ENCODE results near the gene PGLYRP3.

PGLYRP3 gene, protein sequence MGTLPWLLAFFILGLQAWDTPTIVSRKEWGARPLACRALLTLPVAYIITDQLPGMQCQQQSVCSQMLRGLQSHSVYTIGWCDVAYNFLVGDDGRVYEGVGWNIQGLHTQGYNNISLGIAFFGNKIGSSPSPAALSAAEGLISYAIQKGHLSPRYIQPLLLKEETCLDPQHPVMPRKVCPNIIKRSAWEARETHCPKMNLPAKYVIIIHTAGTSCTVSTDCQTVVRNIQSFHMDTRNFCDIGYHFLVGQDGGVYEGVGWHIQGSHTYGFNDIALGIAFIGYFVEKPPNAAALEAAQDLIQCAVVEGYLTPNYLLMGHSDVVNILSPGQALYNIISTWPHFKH

DNA sequence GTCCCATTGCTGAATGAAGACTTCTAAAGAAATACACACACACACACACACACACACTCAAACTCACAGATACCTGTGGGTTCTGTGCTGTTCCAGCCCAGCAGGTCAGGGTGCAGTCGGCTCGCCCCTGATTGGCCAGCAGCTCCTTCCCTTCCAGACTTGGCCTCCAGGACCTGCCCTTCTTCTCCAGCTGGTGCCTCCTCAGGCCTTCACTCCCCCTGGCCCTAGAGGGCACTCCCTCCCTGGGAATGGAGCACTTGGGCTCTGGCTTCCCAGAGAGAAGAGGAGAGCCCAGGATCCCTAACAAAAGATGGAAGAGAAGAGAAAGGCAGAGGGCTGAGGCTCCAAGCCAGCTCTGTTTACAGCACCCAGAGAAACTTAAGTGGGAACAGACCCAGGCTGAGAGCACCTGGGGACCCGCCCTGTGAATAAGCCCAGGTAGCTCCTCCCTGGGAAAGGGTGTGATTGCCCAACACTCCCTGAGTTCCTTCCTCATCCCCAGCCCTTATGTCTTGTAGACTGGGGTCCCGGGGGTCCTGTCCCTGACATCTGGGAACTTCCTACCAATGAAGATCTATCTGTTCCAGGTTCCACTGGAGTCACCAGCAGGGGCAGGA is at the start of gene PGLYRP3:
Gene PGLYRP3 (minus strand): TSS at position 383 of the 617 bp plus-strand sequence. CDS start 2,287 bp downstream, outside the sequence.
- DNase-seq (ENCODE audit: low read depth): no peak

GRCh38 chr1:153362187-153362775 is 49.5 kb upstream of the PGLYRP3 start:
- no peak for DNase-seq (ENCODE audit: low read depth)

- no peak for DNase-seq (ENCODE audit: low read depth)
Measured at GRCh38 chr1:153361480-153362109, 48.8 kb upstream of the PGLYRP3 start.

DNA sequence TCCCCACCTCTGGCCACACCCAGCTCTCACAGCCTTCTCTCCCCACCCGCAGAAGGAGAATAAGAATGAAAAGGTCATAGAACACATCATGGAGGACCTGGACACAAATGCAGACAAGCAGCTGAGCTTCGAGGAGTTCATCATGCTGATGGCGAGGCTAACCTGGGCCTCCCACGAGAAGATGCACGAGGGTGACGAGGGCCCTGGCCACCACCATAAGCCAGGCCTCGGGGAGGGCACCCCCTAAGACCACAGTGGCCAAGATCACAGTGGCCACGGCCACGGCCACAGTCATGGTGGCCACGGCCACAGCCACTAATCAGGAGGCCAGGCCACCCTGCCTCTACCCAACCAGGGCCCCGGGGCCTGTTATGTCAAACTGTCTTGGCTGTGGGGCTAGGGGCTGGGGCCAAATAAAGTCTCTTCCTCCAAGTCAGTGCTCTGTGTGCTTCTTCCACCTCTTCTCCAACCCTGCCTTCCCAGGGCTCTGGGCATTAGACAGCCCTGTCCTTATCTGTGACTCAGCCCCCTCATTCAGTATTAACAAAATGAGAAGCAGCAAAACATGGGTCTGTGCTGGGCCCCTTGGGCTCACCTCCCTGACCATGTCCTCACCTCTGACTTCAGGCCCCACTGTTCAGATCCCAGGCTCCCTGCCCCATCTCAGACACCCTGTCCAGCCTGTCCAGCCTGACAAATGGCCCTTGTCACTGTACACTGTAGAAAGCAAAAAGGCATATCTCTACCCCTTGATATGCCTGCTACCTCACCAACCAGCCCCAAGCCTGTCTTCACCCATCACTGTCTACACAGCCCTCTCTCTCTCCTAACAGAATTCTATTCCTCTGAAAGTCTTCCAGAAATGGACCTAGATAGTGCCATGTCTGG is 48.1 kb upstream of the PGLYRP3 start:
- no peak for DNase-seq (ENCODE audit: low read depth)

GRCh38 chr1:153360190-153360589 is 47.4 kb upstream of the PGLYRP3 start:
- DNase-seq (ENCODE audit: low read depth): no peak

DNA sequence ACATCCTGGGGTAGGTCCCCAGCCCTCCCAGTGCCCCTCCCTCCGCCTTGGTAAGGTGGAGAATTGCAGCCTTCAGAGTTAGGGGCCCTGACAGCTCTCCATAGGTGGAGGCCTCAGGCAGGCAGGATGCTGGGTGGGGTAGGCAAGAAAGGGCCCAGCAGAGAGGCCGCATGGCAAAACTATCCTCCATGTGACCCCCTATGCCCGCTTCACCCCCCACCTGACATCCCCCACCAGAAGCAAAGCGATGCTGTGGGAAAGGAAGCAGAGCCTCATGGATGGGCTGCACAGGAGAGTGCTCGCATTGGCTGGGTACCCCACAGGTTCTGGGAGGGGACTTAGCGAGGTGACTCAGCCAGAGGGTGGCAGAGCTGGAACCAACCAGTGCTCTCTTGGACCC is 46.5 kb upstream of the PGLYRP3 start:
- no peak for DNase-seq (ENCODE audit: low read depth)

DNA sequence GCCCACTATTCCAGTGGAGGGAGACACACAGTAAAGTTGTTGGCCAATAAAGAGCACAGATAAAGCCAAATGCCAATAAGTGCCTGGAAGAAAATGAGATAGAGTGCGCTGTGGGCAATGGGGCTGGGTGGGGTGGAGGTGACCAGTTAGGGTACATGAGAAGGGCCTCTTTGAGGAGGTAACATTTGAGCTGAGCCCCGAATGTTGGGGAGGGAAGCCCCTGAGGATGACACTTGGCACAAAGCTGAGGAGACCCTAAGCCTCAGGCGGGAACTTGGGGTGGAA is 45.9 kb upstream of the PGLYRP3 start:
- DNase-seq (ENCODE audit: low read depth): no peak

- DNase-seq (ENCODE audit: low read depth): no peak
Measured at GRCh38 chr1:153357853-153358690, 45.3 kb upstream of the PGLYRP3 start, which contains the start of gene S100A9. TSS of gene S100A9 (plus strand) at chr1:153357854. CDS start at chr1:153358284, 430 bp downstream.

DNA sequence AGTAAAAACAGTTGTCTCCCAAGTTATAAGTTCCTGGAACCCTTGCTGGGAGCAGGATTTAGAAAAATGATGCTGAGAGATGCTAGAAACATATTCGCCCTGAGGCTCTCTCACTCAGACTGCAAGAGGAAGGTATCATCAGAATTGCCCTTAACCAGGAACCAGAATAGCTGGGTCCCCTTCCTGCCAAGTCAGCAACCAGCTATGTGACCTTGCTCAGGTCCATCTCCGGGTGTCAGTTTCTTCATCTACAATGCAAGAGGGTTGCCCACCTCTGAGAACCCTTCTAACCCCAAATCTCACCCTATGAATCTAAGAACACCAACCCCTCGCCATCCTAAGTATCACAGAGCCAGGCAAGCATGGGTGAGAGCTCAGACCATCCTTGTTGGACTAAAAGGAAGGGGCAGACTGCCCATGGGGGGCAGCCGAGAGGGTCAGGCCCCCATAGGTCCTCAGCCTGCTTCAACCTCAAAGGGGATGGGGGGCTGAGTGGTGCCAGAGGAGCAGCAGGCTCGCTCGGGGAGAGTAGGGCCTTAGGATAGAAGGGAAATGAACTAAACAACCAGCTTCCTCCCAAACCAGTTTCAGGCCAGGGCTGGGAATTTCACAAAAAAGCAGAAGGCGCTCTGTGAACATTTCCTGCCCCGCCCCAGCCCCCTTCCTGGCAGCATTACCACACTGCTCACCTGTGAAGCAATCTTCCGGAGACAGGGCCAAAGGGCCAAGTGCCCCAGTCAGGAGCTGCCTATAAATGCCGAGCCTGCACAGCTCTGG is 44.5 kb upstream of the PGLYRP3 start:
- DNase-seq (ENCODE audit: low read depth): no peak

DNA sequence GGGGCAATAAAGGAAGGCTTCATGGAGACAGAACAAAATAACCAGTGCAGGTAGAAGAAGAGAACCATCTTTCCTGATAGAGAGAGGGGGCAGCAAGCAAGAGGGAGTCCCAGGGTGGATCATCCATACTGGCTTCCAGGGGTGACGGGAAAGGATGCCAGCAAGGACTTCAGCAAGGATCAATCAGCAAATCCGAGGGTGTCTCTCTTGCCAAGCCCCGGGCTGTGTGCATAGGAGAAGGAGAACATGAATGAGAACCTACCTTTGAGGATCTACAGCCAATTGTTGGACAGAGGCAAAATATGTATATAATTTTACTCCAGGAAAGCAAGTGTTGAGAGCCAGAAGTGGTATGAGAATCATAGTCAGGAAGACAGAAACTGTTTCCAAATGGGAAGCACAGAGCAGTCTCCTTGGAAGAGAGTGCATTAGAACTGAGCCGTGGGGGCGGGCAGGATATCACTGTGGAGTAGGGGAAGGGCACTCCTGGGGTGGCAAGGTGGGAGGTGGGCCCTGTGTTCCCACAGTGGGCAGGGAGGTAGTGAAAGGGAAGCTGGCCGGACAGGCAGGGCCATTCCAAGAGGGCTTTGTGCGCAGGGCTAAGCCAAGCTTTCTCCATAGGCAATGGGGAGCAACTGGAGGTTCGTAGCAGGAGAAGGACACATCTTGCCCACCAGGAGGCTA is 43.8 kb upstream of the PGLYRP3 start:
- DNase-seq (ENCODE audit: low read depth): no peak

GRCh38 chr1:153355445-153356071 is 42.8 kb upstream of the PGLYRP3 start:
- DNase-seq (ENCODE audit: low read depth): peak; percentile 47

DNA sequence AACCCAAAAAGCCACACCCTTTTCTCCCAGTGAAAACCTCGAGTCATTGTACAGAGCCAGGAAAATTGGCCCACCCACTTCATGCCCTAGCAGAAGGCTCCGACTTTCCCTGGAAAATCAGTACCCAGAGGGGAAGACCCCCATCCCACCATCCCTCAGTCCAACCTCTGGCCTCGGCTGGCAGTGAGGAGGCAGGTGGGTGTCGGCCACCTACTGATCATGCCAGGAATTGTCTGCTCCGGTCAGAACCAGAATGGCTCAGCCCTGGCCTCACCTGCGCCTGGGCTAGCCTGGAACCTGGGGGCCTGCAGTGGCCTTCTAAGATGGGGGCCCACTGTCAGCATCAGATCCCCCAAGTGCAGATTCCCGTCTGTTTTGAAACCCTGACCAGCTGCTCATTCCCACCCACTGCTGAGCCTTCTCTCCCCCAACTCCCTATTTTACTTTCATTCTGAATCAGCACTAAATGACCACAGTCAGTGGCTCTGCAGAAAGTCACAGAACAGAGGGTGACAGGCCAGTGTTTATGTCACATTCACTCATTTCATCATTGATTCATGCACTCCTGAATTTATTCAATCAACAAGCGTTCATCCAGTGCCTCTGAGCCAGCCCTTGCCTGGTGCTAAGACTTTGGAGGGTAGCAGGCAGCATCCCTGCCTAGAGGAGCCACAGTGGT is 41.9 kb upstream of the PGLYRP3 start:
- DNase-seq (ENCODE audit: low read depth): no peak

GRCh38 chr1:153353226-153353947 is 40.6 kb upstream of the PGLYRP3 start:
- DNase-seq (ENCODE audit: low read depth): no peak

DNA sequence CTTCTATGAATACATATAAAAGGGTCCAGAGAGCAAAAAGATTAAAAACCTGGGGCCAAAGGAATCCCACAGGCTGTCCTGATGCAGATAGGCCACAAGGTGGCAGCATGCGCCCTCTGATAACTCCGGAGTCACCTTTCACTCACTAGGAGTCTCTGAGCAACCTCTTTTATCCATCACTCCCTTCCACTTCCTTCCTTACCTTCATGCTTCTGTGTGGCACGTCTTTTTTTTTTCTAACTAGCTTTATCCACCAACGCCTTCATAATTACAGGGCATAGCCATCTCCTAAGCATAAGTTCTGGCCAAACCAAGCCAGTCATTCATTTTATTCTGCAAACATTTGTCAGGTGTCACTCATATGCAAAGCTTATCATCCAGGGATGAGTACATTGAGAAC is 39.8 kb upstream of the PGLYRP3 start:
- peak; percentile 41 for DNase-seq (ENCODE audit: low read depth)

DNA sequence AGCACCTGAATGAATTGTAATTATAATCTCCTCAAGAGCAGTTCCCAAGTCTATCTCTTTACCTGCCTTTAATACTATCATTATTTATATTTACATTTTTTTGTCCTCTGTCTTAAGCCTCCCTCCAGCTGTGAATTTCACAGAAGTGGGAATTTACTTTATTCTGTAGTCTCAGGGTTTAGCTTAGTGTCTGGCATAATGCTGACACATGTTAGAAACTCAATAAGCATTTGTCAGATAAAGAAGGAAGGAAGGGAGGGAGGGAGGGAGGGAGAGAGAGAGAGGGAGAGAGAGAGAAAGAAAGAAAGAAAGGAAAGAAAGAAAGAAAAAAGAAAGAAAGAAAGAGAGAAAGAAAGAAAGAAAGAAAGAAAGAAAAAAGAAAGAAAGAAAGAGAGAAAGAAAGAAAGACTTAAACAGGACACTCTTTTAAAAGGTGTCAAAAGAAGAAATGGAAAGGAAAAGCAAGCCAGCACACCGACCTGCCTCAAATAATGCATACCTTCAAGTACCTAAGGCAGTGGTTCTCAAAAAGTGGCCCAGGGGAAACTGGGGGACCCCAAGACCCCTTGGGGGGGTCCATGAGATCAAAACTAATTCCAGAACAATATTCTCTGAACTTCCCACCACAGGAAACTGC is 37.7 kb upstream of the PGLYRP3 start:
- DNase-seq (ENCODE audit: low read depth): no peak

- no peak for DNase-seq (ENCODE audit: low read depth)
Measured at GRCh38 chr1:153349363-153350320, 36.9 kb upstream of the PGLYRP3 start.
